AG09319 (cell line): ENCODE measurements around the gene SRRM5.
"Not testable (repeated sequence)": the region's sequence is repeated elsewhere in the genome, so short reads cannot be mapped to it uniquely, and the experiment has no call there.

Source experiments
- DNase-seq: peaks from one replicate; pipeline ENCODE4 v3.0.0-alpha.2; 2010; ENCODE audit warnings: low read depth; ENCODE audit errors: extremely low read depth
- CTCF ChIP-seq: IDR thresholded peaks from 2 replicates; pipeline ENCODE4 v1.5.1; 2011; ENCODE audit warnings: low read depth, mild to moderate bottlenecking, inconsistent platforms, low read length, moderate library complexity

SRRM5 gene

GRCh38 chr19:43634872-43635560 lies 23.1 kb downstream of the SRRM5 start:
- no peak for TF ChIP-seq CTCF
- no peak for DNase-seq

- DNase-seq = not testable (repeated sequence)
Measured at GRCh38 chr19:43635561-43635940, 23.7 kb downstream of the SRRM5 start.

DNA sequence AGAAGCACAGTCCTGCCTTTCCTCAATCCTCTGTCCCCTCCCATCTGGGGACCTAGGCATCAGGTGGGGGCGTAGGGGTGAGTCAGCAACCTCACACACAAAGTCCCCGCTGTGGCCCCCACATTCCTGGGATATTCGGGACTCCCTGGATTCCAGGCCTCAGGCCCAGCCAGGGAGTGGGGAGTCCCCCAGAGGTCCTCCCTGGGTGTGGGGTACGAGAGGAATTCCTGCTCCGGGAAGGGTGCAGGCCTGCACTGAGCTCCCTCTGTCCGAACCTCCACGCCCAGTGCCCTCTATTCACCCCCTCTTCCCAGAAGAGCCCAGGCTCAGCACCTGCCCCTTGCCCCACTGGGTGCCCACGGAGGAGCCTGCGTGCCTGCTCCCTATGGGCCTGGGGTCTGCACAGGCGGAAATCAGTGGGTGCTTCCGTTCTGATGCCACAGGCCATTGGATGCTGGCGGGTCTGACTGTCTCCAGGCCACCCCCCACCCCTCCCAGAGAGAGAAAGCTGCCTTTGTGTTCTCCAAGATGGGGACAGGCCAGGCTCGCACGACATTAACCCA lies 24.3 kb downstream of the SRRM5 start:
- no peak for DNase-seq
- no peak for TF ChIP-seq CTCF

- no peak for TF ChIP-seq CTCF
- DNase-seq = no peak
Measured at GRCh38 chr19:43638214-43638994, 26.5 kb downstream of the SRRM5 start.

DNA sequence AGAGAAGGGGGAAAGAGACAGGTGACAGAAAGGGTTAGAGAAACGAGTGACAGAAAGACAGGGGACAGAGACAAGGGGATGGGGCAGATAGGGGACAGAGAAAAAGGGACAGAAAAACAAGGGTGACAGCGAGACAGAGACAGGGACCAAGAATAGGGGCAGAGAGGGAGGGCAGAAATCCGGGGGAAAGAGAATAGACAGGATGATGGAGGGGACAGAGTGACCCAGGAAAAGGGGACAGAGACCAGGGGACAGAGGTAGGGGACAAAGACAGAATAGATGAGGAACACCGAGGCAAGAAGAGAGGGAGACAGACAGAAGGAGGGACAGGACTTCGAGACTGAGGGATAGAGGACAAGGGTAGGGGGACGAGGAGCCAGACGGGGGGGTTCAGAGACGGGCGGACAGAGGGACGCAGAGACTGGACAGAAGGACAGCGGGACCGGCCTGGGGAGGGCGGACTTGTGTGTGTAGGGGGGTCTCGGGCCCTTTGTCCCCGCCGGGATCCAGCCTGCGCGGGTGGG lies 27.2 kb downstream of the SRRM5 start:
- no peak for TF ChIP-seq CTCF
- DNase-seq = no peak

GRCh38 chr19:43639519-43640423 lies 27.9 kb downstream of the SRRM5 start, which contains the start of gene CADM4:
Gene CADM4, minus strand, starts transcription at chr19:43639850. Its CDS starts 60 bp downstream, at chr19:43639790.
- TF ChIP-seq CTCF = no peak
- DNase-seq = no peak

- DNase-seq = no peak
- no peak for TF ChIP-seq CTCF
Measured at GRCh38 chr19:43640424-43640757, 28.5 kb downstream of the SRRM5 start.
